Inferior parietal cortex (tissue), 1 donor: ENCODE results near the gene STK33.
A peak's percentile ranks its signal among the peaks of the same experiment; 100 is the strongest.

Experiments
- DNase-seq: peaks from one replicate; pipeline ENCODE4 v3.0.0-alpha.2; 2016; ENCODE audit errors: extremely low spot score

Gene STK33

DNA sequence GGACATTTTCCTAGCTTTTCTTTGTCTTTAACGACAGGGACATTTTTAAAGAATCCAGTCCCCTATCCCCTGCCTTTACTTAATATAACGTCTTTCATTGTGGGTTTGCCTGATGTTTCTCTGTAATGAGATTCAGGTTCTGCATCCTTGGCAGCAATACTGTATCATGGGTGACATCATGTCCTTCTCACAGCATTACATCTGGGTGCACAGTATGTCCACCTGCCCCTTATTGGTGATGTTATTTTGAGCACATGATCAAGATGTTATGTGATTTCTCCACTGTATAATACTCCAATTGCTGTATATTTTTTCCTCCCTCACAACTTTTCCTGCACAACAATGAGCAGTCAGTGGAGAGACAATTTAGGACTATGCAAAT lies 9.7 kb upstream of the STK33 start:
- DNase-seq, result no peak

DNA sequence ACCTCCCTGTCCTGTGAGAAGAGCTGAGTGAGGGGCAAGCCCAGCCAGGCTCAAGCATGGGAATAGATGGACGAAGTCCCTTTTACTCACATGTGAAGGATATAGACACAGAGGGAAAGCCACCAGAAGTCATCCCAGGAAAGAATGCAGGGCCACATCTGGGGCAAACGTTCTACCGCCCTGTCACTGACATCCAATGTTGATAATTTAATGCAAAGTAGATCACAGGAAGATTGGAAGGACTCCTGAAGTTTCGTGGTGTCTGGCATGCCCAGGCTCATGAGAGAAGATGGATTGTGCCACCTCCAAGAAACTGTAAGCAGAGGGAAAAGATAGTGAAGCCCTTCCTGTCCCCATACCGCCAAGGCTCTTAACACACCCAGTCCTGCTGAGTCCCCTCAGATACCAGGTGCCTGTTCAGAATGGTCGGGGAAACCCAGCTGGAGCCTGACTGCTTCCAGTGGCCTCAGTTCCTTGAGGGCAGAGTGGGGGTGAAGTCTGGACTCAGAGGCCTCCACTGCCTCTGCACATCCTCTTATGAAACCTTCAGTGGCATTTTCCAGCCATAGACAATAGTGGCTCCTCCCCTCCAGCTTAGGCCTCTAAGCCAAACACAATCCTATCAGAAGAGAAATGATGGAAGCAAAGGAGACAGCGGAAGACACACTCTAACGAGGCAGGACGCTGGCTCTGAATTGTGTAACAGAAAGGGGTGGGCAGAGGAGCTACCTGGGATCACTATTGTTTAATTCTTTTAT lies 7.5 kb upstream of the STK33 start:
- no peak for DNase-seq

DNA sequence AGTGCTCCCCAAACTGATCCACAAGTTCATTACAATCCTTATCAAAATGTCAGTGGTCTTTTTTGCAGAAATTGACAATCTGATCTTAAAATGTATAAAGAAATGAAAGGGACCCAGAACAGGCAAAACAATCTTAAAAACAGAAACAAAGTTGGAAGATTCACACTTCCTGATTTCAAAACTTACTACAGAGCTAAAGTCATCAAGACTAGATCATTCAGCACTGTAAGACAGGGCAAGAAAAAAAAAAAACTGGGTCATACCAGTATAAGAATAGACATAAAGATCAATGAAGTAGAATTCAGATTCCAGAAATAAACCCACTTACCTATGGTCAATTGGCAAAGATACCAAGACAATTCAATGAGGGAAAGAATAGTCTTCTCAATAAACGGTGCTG lies 4.5 kb upstream of the STK33 start:
- no peak for DNase-seq

GRCh38 chr11:8597182-8597581 lies 3.2 kb upstream of the STK33 start:
- DNase-seq, result no peak

- no peak for DNase-seq
Measured at GRCh38 chr11:8596504-8597046, 2.5 kb upstream of the STK33 start.

DNA sequence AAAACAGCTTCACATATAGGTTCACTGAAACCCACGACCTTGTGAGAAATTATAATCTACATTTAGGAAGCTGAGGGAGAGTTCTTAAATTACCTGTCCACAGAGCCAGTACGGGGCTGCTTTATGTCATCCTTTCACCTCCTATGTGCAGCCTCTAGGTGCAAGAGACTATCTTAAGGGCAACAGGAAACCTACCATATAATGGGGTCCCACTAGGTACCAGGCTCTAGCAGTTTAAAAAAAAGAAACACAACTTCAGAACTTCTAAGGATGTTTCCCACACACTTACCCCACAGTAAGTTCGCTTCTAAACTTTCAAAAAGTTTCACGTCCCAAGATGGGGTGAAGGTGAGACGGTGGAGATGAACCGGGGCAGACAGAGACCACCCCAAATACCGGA lies 573 bp downstream of the STK33 start:
- DNase-seq, result no peak

GRCh38 chr11:8587915-8588314 lies 6.1 kb downstream of the STK33 start:
- no peak for DNase-seq

DNA sequence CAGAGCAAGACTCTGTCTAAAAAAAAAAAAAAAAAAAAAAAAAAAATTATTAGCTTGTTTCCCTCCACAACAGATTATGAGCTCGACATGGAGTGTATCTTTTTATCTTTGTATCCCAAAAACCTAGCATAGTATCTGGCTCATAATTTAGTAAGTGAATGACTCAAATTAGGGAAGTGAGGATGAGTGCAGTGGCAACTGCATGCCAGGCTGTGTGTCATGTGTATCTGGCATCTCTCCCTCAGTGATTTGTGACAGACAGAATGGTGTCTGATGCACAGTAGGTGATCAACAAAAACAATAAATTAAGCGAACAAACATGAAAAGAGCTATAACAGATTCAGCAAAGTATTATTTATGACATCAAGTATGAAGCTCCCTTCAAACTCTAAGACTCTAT lies 7.2 kb downstream of the STK33 start:
- no peak for DNase-seq

DNA sequence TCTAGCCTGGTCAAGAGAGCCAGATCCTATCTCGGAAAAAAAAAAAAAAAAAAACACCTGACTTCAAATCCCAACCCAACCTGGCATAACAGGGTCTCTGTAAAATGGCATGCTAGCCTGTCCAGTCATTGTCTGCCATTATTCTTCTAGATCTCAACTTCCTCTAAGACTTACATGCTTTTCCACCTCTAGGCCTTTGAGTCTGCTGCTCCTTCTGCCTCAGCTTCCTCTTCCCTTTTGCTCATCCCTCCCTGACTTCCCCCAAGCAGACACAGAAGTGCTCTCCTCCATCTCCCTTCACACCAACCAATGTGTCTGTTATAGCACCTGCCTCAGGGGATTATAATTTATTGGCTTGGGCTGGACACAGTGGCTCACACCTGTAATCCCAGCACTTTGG lies 7.8 kb downstream of the STK33 start:
- DNase-seq, result no peak

GRCh38 chr11:8584511-8584910 lies 9.5 kb downstream of the STK33 start:
- DNase-seq, result no peak

GRCh38 chr11:8584082-8584481 lies 9.9 kb downstream of the STK33 start:
- DNase-seq, result no peak

- no peak for DNase-seq
Measured at GRCh38 chr11:8581300-8581699, 12.7 kb downstream of the STK33 start.

- no peak for DNase-seq
Measured at GRCh38 chr11:8577791-8578581, 16.0 kb downstream of the STK33 start.

- no peak for DNase-seq
Measured at GRCh38 chr11:8574798-8575197, 19.2 kb downstream of the STK33 start.

DNA sequence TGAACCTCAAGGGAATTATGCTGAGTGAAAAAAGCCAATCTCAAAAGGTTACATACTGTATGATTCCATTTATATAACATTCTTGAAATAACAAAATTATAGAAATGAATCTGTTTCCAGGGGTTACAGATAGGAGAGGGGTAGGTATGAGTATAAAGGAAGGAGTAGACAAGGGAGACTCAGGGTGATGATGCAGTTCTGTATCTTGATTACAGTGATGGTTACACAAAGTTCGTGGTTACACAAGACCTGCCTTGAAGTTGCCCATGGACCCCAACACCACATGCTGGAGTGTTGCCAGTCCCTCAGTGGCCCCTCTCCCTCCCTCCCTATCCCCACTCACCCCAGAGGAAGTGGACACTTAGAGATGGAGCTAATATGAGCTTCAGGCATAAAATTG lies 20.3 kb downstream of the STK33 start:
- no peak for DNase-seq

GRCh38 chr11:8567602-8568198 lies 26.3 kb downstream of the STK33 start:
- no peak for DNase-seq

DNA sequence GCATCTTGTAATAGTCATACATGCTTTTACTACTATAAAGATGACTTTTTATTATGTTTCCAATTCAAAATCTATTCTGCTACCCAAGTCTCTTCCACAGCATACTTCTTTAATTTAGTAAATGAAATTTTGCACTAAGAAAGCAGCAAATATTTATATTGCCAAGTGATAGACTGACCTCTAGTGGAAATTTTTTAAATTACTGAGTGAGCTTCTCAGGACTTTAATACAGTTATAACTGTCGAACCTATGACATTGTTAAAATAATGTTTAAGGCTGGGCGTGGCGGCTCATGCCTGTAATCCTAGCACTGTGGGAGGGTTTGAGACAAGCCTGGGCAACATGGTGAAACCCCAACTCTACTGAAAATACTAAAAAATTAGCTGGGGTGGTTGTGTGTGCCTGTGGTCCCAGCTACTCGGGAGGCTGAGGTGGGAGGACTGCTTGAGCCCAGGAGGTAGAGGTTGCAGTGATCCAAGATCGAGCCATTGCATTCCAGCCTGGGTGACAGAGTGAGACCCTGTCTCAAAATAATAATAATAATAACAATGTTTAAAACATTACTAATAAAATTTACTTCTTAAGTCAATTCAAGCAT lies 27.3 kb downstream of the STK33 start:
- DNase-seq, result peak; percentile 88

DNA sequence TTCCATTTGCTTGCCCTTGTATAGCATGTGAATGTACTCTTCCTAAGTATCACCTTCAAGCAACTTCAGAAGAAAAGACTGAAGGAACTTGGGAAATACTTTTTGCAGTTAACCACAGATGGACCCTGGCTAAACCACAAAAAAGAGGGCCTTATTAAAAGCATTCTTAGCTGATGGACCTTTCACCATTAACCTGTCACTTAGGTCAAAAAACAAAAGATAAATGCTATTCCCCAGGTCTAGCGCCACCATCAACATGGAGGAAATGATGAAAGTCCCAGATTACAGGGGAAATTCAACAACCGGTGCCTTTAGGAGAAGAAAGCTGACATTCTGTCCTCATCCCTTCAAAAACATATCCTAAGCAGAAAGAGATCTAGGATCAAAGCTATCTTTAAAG lies 29.5 kb downstream of the STK33 start:
- DNase-seq, result no peak

- DNase-seq, result no peak
Measured at GRCh38 chr11:8561461-8561860, 32.6 kb downstream of the STK33 start.

DNA sequence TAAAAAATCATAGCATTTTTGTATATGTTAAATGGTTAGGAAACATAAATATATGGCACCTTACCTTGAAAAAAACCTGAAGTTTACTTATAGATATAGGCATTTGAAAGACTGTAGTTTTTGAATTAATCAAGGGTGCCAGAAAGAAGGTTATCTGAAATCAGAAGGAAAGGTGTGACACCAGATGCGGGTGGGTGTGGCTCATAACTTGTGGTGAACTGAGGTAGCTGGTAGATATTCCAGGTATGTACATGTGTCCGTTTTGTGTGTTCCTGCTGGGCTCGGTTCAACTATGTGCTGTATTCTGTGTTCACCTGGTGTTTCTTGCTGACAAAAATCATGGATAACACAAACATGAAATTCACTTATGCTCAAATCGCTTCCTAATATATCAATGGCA lies 35.6 kb downstream of the STK33 start:
- DNase-seq, result no peak

GRCh38 chr11:8545698-8546366 lies 48.2 kb downstream of the STK33 start:
- DNase-seq, result no peak

DNA sequence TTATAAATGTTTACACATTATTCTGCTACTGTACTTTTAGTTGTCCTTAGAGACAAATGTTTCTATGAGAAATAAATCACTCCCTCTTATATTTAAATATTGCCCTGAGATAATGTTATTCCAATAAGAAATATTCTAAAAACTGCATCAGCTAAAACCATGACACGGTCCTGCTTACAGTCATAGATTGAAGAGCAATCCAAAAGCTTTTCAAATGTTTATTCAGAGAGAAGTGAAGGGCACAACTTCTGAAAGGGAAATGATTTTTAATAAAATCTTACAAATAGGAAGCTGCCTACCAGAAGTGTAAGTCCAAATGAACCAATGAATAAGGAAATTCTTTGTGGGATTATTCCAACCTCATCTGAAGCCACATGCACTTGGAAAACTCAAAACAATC lies 49.2 kb downstream of the STK33 start:
- no peak for DNase-seq
